ENCODE data around the gene MACROD2.
A peak's percentile ranks its signal among the peaks of the same experiment; 100 is the strongest.

The MACROD2 gene

DNA sequence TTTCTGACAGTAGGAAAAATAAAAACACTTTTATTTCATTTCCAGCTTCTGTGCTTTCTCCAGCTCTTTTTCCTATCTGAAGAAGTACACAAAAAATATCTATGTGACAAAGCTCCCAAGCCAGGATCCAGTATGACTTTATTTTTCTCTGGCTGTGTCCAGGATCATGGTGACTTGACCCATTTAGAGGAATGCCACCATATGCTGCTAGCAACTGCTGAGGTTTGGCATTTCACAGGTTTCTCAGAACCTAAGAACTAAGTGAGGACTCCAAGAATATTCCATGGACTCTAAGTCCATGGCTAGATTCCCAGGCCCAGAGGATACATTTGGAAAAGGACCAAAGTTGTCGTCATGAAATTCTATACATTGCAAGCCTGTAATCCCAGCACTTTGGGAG, 1218.7 kb downstream of the MACROD2 start:
- FAIRE-seq, result no peak

DNA sequence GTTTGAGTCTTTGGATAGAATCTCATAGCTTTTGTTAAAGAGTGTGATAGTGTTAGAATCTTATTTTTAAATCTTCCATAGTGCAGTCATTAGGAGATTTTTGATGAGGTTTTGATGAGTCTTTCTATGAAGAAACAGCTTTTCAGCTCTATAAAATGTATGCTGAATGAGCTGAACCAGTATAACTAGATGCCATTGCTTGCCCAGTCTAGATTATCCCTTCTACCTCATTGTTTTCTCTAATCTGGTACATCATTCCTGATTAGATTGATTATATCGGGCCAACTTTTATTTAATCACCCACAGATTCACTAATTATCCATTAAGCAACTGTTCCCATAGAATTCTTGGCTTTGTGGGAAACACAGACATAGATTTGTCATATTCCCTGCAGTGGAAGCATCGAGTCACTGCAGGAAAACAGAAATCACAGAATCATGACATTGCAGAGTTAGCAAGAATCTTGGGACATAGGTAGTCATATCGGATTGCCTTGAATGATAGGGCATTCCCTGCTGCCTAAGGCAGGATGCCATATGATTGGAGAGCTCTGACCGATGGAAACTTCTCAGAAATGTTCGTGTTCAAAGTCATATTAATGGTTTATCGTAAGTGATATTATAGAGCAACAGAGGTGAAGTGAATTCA, 1224.8 kb downstream of the MACROD2 start:
- FAIRE-seq, result no peak
- DNase-seq (ENCODE audit: insufficient read length, low spot score), result no peak

More for the DNA sequence above, 1218.7 kb downstream of the MACROD2 start:
- DNase-seq (ENCODE audit: insufficient read length, low spot score), result no peak

DNA sequence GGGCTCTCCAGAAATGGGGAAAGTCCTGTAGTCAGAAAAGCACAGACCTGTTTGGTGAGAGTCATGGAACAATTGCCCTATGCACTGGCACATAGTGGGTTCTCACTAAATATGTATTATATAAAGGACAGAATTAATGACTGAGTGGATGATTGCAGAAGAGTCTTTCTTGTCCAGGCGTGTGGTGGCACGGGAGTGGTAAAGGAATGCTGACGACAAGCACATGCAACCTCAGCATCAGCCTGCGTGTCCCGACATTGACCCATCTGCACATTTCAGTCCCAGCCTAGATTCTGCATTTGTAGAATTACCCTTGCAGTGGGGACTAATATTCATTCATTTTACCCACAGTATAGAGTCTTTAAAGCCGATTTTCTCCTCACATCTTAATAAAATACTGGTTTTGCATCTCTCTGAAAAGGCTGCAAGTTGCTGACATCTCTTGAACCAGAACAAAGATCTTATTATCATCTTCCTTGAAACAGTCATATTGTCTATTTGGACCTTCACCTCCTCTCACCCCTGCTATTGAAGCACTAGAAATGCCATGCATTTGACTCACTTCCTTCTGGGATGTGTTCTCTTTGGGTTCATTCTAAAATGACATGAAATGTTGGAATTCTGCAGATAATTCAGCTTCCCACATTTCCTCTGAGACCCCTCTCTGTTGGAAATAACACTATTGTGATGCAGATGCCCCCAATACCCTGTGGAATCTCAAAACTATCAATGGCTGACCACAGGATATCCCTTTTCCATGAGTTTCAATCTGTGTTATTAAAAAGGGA, 1225.7 kb downstream of the MACROD2 start:
- no peak for FAIRE-seq
- no peak for DNase-seq (ENCODE audit: insufficient read length, low spot score)

DNA sequence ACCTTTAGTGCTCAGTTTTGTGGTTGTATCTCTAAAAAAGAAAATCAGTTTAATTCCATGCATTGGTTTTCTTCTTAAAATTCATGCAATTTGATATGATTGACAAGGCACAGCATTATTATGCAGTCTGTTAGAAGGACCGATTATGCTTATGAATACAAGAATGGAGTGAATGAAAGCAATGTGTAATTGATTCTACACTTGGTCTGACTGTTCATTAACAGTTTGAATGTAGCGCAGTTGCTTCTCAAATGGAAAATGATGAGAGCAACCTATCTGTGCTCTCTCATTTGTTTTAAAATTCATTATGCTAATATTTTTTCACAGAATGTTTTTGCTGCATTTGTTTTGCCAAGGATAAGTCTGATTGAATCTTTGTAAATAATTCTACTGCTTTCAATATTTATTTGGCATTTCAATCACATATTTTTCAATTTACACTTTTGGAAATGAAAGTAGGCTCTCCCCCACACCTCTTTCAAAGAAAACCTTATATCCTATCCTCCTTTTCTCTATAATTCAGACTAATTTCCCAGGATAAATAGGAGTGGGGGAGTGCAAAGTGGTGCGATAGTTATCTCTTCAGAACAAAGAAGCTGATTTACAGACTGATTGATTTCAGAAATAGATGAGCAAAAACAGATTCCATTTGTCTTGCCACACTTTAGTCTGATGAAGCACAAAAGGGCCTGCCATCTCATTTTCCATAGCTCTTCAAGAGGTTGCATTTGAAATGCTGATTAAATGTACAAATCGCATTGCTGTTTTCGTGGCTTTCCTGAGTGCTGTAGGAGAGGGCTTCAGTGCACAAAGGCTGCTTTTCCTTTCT, 1227.4 kb downstream of the MACROD2 start:
- FAIRE-seq, result no peak
- DNase-seq (ENCODE audit: insufficient read length, low spot score), result no peak

DNA sequence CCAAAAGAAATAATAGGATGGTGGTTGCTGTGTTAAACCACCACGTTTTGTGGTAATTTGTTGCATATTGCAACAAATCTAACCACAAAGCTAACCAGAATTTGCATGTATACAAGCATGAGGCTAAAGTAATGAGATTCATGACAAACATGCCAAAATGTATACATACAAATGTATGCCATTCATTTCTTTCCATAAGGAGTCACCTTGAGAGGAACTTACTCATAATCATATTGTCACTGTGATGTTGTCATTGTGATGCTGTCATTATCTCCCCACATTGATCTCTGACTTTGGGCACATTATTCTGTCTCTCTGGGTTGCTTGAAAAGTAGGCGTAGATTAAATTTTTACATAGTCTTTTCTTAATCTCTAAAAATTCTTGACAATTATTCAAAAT, 1228.9 kb downstream of the MACROD2 start:
- DNase-seq (ENCODE audit: insufficient read length, low spot score), result no peak
- FAIRE-seq, result no peak

GRCh38 chr20:15227102-15227501, 1231.8 kb downstream of the MACROD2 start:
- FAIRE-seq (no peak), DNase-seq (ENCODE audit: insufficient read length, low spot score) (no peak)

GRCh38 chr20:15232243-15232642, 1236.9 kb downstream of the MACROD2 start:
- no peak for FAIRE-seq

DNA sequence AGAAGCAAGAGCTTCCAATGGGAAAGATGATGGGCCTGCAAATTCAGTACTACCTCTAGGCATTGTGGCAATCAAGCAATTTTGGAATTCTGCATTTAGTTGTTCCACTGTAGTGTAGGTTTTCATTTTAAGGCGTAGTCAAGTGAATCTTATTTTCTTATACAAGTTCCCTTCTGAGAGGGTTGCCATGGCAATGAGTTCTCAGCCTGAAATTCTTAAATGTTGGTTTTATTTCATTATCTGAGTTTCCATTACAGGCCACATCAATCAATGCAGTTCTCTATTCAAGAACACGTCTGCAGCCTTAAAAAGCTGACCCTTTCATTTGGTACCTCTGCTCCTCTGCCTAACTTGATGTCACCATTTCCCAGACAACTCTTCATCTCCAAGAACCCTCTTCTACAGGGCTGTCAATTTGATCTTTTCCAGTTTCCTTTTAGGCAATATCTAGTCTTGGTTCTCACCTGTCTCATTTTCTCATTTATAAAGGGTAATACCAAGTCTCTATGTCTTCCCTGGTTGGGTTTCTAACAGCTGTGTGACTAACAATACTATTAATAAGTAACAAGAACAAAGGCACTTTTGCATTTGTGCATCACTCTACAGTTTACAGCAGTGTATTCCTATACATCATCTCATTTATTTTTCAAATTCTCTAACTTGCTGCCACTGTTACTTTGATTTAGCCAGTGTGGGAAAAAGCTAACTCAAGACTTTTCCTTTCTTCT, 1240.3 kb downstream of the MACROD2 start:
- no peak for DNase-seq (ENCODE audit: insufficient read length, low spot score)
- FAIRE-seq, result no peak

More at GRCh38 chr20:15232243-15232642, 1236.9 kb downstream of the MACROD2 start:
- DNase-seq (ENCODE audit: insufficient read length, low spot score), result no peak

DNA sequence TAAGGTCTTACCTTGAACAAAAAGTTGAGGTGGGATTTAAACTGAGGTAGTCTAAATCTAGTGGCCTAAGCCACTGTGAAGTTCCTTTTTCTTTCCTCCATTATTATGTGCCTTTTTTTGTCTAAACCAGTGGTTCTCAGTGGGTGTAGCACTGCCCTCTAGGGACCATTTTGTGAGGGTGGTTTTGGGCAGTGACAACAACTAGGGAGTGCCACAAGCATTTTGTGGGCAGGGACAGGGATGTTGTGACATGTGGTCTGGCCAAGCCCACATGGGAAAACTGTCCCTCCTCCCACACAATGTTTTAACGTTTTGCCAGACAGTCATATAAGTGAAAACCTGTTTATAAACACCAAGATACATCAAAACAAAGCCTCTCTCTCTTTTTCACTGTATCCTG, 1241.5 kb downstream of the MACROD2 start:
- peak; percentile 71 for FAIRE-seq

GRCh38 chr20:15239542-15240206, 1244.4 kb downstream of the MACROD2 start:
- no peak for FAIRE-seq
- no peak for DNase-seq (ENCODE audit: insufficient read length, low spot score)

More for the DNA sequence above, 1241.5 kb downstream of the MACROD2 start:
- DNase-seq (ENCODE audit: insufficient read length, low spot score), result peak; percentile 9

GRCh38 chr20:15240801-15241200, 1245.5 kb downstream of the MACROD2 start:
- FAIRE-seq (no peak), DNase-seq (ENCODE audit: insufficient read length, low spot score) (no peak)

- DNase-seq (ENCODE audit: insufficient read length, low spot score) (no peak), FAIRE-seq (no peak)
These were observed 1246.4 kb downstream of the MACROD2 start for GRCh38 chr20:15241681-15242080.

DNA sequence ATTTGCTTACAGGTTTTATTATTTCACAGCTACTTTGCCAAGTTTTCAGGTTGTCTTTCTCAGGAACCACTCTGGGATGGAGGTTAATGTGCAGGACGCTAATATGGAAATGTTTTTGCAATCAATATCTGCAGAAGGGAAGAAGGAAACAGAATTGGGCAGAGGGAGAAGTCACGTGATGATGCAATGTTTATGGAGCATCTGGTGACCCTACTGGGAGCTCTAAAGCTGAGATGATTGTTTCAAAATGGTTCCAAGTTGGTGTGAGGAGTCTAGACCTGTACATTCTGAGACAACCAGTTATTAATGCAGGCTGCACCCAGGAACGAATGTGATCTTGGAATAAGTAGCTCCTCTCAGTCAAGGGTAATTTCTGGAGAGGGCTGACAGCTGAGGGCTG, 1247.5 kb downstream of the MACROD2 start:
- no peak for DNase-seq (ENCODE audit: insufficient read length, low spot score)

DNA sequence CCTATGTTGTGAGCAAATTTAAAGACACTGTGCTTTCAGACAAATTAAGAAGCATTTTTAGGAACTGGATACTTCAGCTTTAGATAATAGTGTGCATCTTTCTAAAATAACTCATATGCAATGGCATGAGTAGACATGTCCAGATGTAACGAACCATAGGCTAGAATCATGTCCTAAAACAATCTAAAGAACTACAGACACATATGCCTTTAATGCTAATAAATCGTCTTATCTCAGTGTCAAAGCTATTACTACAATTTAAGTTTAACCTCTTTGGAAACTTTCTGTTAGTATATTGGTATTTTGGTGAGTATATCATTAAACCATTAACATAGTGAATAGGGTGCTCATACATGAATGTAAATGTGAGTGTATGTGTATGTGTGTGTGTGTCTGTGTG, 1250.6 kb downstream of the MACROD2 start:
- FAIRE-seq (no peak), DNase-seq (ENCODE audit: insufficient read length, low spot score) (no peak)

More for the DNA sequence above, 1247.5 kb downstream of the MACROD2 start:
- FAIRE-seq, result no peak

GRCh38 chr20:15248618-15249395, 1253.5 kb downstream of the MACROD2 start:
- DNase-seq (ENCODE audit: insufficient read length, low spot score) (no peak), FAIRE-seq (no peak)

DNA sequence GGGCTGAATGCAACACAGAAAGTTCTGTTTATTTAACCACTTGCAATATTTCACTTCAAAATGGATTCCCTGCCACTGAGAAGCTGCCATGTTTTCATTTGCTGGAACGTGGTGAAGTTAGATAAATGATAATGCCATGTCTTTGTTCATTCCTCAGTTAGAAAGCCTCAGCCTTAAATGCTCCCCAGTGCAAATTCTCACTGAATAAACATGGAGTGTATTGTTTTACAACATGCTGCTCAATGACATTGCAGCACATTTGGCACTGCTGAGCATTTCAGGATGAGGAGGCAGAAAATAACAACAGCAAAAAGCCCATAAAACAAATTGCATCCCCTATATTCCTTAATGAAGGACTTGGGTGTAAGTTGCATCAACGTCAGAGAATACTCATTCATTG, 1255.9 kb downstream of the MACROD2 start:
- DNase-seq (ENCODE audit: insufficient read length, low spot score) (no peak), FAIRE-seq (no peak)

DNA sequence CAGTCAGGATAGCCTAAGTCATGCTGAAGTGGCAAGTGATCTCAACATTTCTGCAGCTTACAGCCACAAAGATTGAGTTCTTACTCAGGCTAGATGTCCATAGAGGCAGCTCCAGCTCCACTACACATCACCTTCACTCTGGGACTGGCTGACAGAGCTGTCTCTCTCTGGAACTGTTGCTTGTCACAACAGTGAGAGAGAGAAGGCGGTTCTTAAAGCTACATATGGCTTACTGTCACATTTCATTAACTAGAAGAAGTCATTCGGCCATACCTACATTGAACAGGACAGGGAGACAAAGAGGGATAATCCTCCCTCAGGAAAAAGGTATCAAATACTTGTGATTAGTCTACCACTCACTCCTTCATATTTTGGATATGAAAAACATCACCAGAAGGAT, 1257.0 kb downstream of the MACROD2 start:
- no peak for FAIRE-seq
- no peak for DNase-seq (ENCODE audit: insufficient read length, low spot score)

GRCh38 chr20:15253431-15253830, 1258.1 kb downstream of the MACROD2 start:
- DNase-seq (ENCODE audit: insufficient read length, low spot score), result no peak
- FAIRE-seq, result no peak

All from GM19239 (cell line).